T follicular helper cell (primary cell): ENCODE results near the gene SLC9A1.
A peak's percentile ranks its signal among the peaks of the same experiment; 100 is the strongest.

Experiments
- DNase-seq: peaks from one replicate; pipeline ENCODE4 v3.0.0-alpha.2; 2020; ENCODE audit warnings: low read depth

Gene SLC9A1

DNA sequence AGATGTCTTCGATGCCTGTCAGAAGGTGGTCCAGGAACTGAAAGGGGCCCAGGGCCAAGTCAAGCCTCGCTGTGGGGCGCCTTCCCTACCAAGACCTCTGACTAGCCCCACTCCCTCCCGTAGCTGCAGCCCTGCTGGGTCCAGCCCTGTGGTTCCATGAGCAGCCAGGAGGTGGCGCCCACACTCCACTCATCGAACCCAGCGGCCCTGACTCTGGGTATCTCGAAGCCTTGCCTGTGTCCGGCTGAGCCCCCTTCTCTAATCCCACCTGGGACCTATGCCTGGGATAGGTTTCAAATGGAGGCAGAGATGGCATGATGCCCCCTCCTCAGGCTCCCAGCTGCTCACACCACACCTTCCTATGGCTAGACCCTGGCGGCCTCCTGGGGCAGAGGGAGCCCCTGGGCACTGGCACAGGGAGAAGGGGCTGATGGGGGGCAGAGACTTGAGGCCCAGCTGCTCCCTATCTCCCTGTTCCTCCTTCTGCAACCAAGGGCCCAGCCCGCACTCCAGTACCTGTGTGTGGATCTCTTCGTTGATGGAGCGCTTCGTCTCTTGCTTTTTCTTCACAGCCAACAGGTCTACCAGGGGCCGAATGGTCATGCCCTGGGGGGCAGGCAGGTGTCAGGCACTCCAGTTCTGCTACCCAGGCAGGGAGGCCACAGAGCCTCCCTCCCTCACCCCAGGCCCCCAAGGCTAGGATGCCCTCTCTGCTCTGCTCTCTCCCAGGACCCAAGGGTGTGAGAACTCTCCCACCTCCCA lies 52.0 kb downstream of the SLC9A1 start:
- DNase-seq = peak; percentile 63

DNA sequence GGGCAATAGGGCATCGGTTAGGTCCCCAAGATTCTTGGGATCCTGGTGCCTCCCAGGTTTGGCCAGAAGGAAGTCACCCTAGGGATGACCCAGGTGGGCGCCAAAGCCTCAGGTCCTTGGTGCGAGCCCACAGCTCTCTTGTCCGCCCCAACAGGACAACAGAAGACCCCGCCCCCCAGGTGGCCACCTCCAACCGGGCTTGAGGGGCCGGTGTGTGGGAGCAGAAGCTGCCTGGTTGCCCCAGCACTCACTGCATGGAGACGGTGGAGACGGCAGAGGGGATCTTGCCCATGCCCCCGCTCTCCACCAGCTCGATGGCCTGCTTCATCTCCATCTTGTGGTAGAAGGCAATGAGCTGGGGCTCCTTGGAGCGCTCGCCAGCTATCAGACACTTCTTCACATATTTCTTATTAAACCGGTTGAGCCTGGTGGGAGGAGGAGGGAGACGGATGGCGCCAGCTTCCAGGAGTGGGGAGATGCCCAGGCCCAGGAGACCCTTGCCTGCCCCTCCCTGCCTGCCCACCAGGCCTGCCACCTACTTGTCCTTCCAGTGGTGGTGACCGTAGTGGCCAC lies 52.7 kb downstream of the SLC9A1 start:
- DNase-seq = no peak

DNA sequence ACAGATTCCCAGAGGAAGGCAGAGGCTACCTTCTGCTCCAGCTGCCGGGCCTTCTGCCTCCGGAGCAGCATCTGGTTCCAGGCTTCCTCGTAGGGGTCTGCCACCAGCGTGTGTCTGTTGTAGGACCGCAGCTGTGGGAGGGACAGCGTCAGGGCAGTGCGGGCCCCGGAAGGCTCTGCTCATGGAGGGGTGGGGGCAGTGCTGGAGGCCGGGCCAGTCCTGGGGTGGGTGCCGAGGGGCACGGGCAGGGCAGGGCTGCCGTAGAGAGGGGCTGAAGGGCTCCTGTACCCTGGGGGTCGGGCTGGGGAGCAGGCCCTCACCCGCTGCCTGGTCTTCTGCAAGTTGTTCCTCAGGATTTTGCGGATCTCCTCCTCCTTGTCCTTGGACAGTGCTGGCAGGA lies 53.2 kb downstream of the SLC9A1 start:
- no peak for DNase-seq

DNA sequence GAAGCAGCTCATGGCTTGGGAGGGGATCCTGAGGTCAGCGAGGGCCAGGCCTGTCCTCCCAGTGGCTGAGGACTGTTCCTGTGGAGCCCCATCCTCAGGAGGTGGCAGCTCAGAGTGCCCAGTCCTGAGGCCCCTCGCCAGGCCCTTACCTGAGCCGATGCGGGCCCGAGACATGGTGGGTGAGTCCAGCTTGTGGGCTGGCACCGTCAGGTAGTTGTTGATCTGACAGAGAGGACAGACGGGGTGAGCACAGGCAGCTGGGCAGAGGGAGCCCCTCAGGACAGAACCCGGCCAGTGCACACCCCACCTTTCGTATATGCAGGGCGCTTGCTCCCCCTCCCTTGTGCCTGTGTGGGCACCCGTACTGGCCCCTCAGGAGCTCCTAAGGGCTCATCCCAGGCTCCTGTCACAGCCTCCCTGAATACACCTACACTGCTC lies 53.9 kb downstream of the SLC9A1 start:
- no peak for DNase-seq

DNA sequence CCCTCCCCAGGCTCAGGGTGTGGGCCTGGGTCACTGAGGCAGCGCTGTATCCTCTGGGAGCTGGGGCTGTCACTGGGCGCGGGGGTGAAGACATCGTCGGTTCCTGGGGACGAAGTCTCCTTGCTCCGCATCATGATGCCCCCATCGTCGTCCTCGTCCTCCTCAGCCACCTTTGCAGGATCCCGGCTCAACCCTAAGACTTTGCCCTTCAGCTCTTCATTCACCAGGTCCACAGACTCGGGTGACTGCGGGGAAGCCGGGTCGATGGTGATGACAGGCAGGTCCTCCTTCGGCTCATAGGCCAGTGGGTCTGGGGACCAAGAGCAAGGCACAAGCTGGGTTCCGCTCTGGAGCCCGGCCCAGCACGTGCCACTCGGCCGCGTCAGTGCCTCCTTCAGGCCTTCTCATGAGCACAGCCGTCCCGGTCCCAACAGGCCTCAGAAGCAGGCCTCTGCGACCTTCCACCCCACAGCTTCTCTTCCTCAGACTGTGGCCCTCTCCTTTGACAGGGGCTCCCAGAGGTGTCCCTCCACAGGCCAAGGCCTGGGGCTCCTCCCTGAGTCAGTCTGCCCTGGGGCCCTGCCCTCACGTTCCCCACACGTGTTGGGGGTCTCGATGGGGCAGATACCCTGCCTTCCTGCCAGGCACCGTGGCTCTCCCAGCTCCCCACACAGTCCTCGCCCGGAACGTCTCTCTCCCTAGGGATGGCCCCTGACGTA lies 54.4 kb downstream of the SLC9A1 start:
- no peak for DNase-seq

DNA sequence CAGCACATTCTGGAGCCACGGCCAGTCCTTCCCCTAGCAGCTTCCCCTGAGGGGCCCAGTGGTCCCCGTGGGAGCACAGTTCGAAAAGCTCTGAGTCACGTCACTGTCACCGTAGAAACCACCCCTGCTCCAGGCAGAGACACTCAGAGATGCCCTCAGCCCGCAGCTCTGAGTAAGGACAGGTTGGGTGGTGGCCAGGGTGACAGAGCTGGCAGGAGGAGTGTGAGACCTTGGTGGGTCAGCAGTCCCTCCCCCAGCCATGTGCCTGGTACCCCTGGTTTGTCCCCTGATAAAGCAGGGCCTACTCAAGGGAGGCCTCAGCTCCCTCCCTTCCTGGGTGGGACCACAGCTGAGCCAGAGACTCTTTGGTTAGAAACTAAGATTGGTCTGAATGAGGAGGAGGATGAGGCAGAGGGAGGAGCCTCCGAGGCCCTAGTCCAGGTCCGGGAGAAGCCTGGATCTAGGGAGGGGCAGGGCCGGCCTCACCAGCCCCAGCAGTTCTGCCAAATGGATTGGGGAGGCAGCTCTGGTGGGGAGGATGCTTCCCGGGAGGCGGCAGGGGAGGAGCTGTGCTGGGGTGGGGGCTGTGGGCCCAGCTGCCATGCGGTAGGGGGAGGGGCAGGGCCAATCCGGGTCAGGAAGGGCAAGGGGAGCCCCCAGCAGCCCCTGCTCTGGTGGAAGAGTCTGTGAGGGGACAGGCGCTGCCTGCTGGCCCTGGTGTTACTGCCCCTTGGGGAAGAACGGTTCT lies 55.2 kb downstream of the SLC9A1 start:
- no peak for DNase-seq

DNA sequence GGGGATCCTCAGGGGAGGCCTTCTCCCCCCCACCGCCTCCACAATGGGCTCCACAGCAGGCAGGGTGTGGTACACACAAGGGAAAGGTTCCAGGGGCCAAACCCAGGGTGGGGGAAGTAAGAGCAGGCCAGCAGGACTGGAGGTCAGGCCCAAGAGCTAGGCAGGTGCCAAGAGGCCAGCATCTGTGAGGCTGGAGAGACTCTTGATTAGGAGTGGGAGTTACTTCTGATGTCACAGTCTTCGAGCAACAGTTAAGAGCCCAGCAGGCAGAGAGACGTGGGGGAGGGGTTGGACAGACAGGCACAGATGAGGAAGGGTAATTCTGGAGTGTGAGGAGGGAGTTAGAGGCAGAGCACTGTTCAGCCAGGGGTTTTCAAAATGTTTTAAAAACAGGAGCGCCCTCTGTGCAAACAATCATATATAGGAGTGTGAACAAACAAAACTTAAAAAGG lies 55.8 kb downstream of the SLC9A1 start:
- DNase-seq = no peak

DNA sequence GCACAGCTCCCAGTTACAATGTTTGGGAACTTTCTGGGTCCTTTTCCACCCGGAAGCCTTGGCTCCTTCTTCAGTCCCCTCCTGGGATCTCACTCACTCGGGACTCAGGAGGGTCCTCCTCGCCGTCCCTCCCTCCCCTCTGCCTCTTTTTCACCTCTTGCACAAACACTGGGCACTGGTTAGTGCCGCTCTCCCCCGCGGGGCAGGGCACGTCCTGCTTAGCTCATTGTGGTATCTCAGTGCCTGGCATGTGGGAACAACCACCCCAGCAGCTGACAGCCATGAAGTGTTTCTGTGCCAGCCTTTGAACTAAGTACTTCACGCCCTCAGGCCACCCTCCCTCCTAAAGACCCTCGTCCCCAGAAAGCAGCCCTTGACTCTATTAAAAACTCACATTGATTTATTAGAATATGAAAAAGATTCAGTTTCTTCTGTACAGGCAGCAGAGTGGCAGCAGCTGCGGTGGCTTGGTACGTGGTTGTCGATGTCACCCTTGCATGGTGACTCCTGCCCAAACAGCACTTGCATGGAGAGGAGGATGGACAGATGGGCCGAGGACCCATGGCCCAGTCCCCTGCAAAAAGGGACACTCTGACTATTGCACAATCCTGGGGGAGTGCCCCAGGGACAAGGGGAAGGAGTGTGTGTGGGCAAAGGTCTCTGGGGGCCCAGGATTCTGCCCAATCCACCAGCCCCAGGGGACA lies 56.3 kb downstream of the SLC9A1 start:
- DNase-seq = no peak

DNA sequence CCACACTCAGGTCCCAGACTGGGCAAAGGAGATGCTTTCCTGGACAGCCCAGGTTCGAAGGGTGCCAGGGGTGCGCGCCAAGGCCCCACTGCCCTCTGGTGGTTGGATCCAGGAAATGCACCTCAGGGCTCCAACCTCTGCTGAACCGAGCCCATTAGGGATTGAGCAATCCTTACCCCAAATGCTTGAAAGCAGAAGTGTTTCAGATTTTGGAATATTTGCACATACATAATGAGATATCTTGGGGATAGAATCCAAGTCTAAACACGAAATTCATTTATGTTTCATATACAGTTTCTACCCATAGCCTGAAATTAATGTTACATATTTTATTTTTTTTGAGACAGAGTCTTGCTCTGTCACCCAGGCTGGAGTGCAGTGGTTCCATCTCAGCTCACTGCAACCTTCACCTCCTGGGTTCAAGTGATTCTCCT lies 57.4 kb downstream of the SLC9A1 start:
- DNase-seq = peak; percentile 57

DNA sequence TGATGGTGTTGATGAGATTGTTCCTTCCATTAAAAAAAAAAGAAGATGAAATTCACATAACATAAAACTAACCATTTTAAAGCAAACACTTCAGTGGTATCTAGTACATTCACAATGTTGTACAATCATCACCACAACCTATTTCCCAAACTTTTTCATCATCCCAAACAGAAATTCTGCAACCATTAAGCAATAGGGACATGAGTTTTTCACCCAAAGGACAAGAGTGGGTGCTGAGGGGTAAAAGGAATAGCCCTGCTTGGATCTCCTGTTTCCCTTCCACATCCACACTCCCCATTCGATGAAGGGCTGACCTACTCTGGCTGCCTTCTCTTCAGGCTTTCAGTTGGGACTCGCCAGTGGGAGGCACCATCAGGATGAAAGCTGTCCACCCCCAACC lies 59.3 kb downstream of the SLC9A1 start:
- no peak for DNase-seq

DNA sequence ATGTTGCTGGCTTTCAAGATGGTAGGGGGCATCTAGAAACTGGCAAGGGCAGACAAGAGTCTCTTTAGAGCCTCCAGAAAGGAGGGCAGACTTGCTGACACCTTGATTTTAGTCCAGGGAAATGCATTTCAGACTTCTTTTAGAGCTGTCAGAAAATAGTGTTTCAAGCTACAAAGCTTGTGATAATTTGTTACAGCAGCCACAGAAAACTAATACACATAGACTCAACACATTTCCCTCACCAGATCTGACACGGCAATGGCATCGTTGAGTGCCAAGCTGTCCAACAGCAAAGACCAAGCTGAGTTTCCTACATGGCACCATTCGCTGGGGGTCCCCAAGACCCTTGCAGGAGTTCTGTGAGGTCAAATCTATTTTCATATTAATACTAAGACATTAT lies 62.0 kb downstream of the SLC9A1 start:
- no peak for DNase-seq

DNA sequence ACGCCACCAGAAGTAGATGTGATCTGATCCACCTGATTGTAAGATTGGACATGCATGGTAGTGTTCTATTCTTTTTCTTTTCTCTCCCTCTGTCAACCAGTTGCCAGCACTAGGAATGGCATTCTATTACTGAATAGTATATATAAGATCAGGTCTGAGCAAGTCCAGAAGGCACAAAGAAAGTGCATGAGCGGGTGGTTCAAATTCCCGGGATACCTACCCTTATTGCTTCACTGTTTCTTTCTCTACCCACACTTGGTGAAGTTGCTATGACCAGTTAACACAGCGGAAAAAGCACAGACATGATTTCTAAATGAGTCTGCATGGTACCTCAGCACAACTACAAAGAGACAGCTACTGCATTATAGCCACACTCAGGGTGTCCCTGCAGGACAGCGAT lies 64.0 kb downstream of the SLC9A1 start:
- DNase-seq = no peak

DNA sequence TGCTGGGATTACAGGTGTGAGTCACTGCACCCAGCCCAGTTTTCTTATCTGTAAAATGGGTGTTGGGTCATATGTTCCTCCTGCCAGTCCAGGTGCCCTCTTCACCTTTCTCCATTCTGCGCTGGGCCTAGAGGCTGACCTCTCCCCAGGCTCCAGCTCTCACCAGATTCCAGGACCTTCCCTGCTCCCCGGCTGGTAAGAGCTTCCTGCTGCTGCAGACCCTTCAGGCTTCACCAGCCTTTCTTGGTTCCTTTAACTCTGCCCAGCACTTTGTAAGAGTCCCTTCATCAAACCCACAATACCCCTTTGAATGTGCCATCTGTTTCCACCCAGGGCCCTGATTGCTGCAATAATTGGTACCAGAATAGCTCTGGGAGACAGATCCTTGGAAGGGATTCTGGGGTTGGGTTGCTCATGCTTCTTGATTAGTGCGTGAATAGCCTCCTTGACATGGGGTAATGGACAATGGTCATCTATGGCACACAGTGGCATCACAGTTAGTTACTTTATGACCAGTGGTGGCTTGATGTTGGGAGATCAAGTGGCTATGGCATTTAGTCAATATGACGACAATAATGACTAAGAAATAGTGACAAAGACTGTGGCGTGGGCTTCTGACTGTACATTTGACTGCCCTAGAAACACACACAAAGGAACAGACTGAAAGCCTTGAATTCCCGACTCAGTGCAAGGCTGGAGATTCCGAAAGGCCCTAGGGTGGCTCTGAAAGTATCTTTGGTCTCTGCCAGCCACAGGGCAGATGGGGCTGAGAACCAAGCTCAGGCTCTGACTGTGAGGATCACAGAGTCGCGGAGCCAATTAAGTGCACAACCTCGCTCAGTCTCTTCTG lies 67.3 kb downstream of the SLC9A1 start:
- no peak for DNase-seq

DNA sequence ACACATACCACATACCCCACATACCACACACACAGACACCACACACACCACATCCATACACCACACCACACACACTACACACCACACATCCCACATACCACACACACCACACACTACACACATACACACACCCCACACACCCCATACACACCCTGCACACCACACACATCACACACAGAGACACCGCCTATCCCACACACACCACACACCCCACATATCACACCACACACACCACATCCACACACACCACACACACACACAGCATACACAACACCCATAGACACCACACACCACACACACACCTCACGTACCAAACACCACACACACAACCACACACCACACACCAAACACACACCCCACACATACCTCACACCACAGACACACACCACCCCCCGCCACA lies 68.3 kb downstream of the SLC9A1 start:
- no peak for DNase-seq

DNA sequence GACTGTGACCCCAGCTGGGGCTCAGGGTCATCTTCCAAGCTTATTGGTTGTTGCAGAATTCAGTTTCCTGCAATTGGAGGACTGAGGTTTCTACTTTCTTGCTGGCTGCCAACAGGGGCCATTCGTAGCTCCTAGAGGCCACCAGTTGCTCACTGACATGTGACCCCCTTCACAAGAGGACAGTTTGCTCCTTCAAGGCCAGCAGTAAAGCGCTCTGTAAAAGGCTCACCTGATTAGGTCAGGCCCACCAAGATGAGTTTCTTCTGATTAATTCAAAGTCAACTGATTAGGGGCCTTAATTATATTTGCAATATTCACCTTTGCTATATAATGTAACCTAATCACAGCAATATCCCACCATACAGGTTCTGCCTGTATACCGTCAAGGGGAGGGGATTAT lies 68.9 kb downstream of the SLC9A1 start:
- no peak for DNase-seq

DNA sequence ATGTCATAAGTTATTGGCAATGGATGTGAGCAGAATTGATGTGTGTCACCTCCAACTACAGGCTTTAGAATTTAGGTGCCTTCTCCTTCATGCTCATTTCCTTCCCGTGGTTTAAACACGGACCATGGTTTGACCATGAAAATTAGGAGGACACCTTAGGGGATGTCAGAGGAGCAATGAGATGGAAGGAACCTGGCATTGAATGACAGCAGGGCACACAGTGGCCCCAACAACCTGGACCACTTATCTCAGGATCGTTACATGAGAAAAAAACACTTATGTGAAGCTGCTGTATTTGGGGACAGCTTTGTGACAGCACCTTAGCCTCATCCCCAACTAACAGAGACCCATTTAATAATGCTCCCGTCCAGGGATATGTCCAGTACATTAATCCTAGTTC lies 70.8 kb downstream of the SLC9A1 start:
- no peak for DNase-seq

DNA sequence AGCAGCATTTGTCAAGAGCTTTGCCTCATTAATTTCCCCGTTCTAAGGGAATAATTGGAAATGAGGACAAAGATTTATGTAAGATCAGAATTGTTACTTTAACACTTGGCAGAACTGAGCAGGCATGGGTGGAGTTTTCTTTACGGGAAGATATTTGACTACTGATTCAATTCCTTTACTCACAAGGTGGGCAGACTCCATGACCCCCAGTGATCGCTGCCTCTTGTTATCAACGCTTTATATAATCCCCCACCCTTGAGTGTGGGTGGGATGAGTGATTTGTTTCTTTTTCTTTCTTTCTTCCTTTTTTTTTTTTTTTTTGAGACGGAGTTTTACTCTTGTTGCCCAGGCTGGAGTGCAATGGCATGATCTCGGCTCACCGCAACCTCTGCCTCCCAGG lies 77.0 kb downstream of the SLC9A1 start:
- DNase-seq = no peak

DNA sequence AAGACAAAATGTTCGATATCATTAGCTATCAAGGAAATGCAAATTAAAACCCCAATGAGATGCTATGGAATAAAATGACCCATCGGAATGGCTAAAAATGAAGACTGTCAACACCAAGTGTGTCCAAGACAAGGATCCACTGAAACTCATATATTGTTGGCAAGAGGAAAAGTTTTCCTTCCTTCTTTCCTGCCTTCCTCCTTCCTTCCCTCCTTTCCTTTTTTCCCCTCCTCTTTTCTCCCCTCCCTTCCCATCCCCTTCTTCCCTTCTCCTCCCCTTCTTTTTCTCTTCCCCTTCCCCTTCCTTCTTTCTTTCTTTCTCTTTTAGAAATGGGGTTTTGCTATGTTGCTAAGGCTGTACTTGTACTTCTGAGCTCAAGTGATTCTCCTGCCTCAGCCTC lies 78.1 kb downstream of the SLC9A1 start:
- no peak for DNase-seq

DNA sequence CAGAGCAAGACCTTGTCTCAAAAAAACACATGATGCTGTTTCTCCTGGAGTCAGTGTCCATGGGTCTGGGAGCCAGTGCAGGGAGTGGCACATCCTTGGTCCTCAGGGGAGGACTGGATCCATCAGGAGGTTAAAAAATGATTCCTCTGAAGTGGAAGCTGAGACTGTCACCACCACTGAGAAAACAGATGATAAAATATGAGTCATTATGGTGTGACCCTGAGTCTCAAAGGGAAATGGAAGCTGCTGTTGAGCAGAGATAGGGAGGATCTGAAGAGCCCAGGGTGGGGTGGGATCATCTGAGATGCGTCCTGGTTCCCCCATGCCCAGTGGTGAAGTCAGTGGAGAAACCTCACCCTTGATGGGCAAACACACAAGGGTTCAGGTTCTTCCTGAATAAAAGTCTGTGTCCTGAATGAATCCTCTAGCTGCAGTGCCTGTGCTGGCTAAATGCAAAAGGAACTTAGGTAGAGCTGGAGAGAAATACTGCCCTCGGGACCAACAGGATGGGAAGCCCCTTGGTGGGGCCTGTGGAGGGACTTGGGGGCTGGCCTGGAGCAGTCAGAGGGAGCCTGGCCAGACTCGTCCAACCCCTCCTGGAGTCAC lies 80.6 kb downstream of the SLC9A1 start:
- no peak for DNase-seq

DNA sequence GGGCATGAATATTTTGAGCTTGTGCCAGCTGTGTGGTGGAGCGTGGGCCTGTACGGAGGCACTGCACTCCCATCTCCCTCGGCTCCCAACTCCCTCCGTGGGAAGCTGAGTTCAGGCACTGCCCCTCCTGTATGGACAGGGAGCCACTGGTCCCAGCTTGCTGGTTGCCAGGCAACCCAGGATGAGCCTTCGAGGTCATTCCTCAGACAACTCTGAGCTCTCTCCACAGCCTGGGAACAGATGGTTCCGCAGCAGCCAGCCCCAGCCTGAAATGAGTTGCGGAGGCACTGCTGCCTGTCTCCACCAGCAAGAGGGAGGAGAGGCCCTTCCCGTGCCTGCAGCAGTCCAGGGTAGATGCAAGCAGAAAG lies 83.9 kb downstream of the SLC9A1 start:
- DNase-seq = no peak
